Sigmoid colon (tissue), 3 donors: ENCODE measurements around the gene SRP72.
A peak's percentile ranks its signal among the peaks of the same experiment; 100 is the strongest.

Experiments
- POLR2A ChIP-seq, 2 donors: fragments of 450-650 bp; IDR thresholded peaks; one replicate each; pipeline ENCODE4 v1.6.1; 2016; ENCODE audit warnings: antibody characterized with exemption in 2 of 2, mild to moderate bottlenecking in 2 of 2, moderate library complexity in 2 of 2
- TF ChIP-seq, protein P1 (sequence below), 4 experiments: fragments of 450-650 bp in 3 of 4; fragments of 200-600 bp in 1 of 4; IDR thresholded peaks; one replicate each; pipeline ENCODE4 v1.5.1; 2016 to 2019; ENCODE audit warnings: antibody characterized with exemption in 4 of 4, mild to moderate bottlenecking in 3 of 4, moderate library complexity in 2 of 4

DNA sequence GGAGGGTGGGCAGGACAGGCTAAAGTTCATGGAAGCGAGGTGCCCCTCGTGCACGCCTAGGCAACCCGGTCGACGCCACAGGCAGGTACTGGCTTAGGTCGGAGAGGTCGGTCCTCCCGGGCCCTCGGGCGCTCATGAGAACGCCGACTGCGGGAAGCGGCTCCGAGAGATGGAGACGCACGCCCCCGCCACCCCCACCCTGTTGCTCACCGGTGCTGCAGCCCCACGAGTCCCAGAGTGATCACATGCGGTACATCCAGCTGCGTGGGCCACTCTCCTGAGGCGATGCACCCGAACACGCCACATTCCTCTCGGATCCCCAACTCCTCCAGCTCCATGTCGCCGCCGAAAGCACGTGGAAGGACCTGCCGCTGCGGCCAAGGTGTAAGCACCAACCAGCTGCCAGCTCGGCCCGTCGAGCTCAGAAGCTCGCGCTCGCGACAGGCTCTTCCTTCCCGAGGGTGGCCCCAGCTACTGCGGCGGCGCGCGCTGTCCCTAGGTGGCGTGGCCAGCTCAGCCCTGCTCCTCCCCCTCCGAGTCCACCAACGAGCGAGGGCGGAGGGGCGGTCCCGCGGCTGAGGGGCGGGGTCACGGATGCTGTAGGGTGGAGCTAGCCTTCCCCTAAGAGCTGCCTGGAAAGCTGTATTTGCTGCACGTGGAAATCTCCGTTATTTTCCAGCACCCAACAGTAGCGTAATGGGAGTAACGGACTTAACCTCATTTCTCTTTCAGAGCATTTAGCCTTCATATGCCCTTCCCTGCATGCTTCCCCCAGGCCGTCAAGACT is 32.1 kb upstream of the SRP72 start, which contains the start of gene PPAT:
- TF ChIP-seq, protein P1, sequence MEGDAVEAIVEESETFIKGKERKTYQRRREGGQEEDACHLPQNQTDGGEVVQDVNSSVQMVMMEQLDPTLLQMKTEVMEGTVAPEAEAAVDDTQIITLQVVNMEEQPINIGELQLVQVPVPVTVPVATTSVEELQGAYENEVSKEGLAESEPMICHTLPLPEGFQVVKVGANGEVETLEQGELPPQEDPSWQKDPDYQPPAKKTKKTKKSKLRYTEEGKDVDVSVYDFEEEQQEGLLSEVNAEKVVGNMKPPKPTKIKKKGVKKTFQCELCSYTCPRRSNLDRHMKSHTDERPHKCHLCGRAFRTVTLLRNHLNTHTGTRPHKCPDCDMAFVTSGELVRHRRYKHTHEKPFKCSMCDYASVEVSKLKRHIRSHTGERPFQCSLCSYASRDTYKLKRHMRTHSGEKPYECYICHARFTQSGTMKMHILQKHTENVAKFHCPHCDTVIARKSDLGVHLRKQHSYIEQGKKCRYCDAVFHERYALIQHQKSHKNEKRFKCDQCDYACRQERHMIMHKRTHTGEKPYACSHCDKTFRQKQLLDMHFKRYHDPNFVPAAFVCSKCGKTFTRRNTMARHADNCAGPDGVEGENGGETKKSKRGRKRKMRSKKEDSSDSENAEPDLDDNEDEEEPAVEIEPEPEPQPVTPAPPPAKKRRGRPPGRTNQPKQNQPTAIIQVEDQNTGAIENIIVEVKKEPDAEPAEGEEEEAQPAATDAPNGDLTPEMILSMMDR (IDR thresholded peaks at IDR 0.05): peak in 2 of 4 experiments; percentile 31 to 35
- TF ChIP-seq POLR2A (IDR thresholded peaks at IDR 0.05): peak; percentile 28 to 30
